SK-N-DZ (cell line): ENCODE results near the gene MACO1. TPM values are rescaled to one million over a fixed set of nuclear protein-coding genes. Genes with fewer than 3 reads are reported as not detected.
"Not testable (repeated sequence)": the region's sequence is repeated elsewhere in the genome, so short reads cannot be mapped to it uniquely, and the experiment has no call there.

ENCODE experiments used
- DNase-seq: peaks from one replicate; pipeline ENCODE4 v3.0.0-alpha.2; 2015; ENCODE audit warnings: low spot score
- polyA plus RNA-seq, 2 experiments: library from polyadenylated mRNA; depleted of rRNA; stranded (reverse); fragments of >200 nt; gene quantifications; 2 replicates each; pipeline ENCODE4 v1.2.3, GENCODE V29; 2014

Gene MACO1
- polyA plus RNA-seq (2014; cell fraction: cytosol; rRNA removed), result 16.5 and 20.3 TPM in 2 replicates
- 13.2 and 13.5 TPM in 2 replicates for polyA plus RNA-seq (2014; cell fraction: nucleus; rRNA removed)

- DNase-seq, result peak; percentile 92
Observed at GRCh38 chr1:25430073-25430966, at the start of gene MACO1. MACO1 (plus strand) TSS chr1:25430897; CDS start chr1:25431099, 202 bp downstream.

- DNase-seq, result not testable (repeated sequence)
Observed at GRCh38 chr1:25382543-25382942, 48.2 kb upstream of the MACO1 start.

GRCh38 chr1:25383090-25383489 is 47.6 kb upstream of the MACO1 start:
- not testable (repeated sequence) for DNase-seq

GRCh38 chr1:25383875-25384274 is 46.8 kb upstream of the MACO1 start:
- not testable (repeated sequence) for DNase-seq

- not testable (repeated sequence) for DNase-seq
Observed at GRCh38 chr1:25387096-25387495, 43.6 kb upstream of the MACO1 start.

GRCh38 chr1:25388691-25389090 is 42.0 kb upstream of the MACO1 start:
- DNase-seq, result not testable (repeated sequence)

GRCh38 chr1:25389721-25390120 is 41.0 kb upstream of the MACO1 start:
- DNase-seq, result not testable (repeated sequence)

- no peak for DNase-seq
Observed at GRCh38 chr1:25392841-25393240, 37.9 kb upstream of the MACO1 start.

GRCh38 chr1:25397549-25397948 is 33.1 kb upstream of the MACO1 start:
- not testable (repeated sequence) for DNase-seq

GRCh38 chr1:25398079-25398478 is 32.6 kb upstream of the MACO1 start:
- not testable (repeated sequence) for DNase-seq

- not testable (repeated sequence) for DNase-seq
Observed at GRCh38 chr1:25402947-25403803, 27.5 kb upstream of the MACO1 start.

- not testable (repeated sequence) for DNase-seq
Observed at GRCh38 chr1:25405731-25406305, 24.9 kb upstream of the MACO1 start.

GRCh38 chr1:25409641-25410427 is 20.9 kb upstream of the MACO1 start:
- not testable (repeated sequence) for DNase-seq

GRCh38 chr1:25412872-25413623 is 17.6 kb upstream of the MACO1 start:
- DNase-seq, result not testable (repeated sequence)

- DNase-seq, result not testable (repeated sequence)
Observed at GRCh38 chr1:25414157-25414556, 16.5 kb upstream of the MACO1 start.

- not testable (repeated sequence) for DNase-seq
Observed at GRCh38 chr1:25414578-25414977, 16.1 kb upstream of the MACO1 start.

GRCh38 chr1:25417280-25417679 is 13.4 kb upstream of the MACO1 start:
- DNase-seq, result not testable (repeated sequence)

GRCh38 chr1:25419339-25419738 is 11.4 kb upstream of the MACO1 start:
- not testable (repeated sequence) for DNase-seq

GRCh38 chr1:25420715-25421114 is 10.0 kb upstream of the MACO1 start, which contains the start of gene RHCE:
RHCE (minus strand) TSS chr1:25420825; CDS start chr1:25420786, 39 bp downstream.
- DNase-seq, result not testable (repeated sequence)

- DNase-seq, result not testable (repeated sequence)
Observed at GRCh38 chr1:25423206-25423605, 7.5 kb upstream of the MACO1 start.
